Fibroblast of pulmonary artery (primary cell): ENCODE measurements around the gene SUDS3.
"Not testable (repeated sequence)": the region's sequence is repeated elsewhere in the genome, so short reads cannot be mapped to it uniquely, and the experiment has no call there.

Source experiments
- DNase-seq: peaks from one replicate; pipeline ENCODE4 v3.0.0-alpha.2; 2010; ENCODE audit warnings: low read depth
- H3K4me3 ChIP-seq: replicated peaks from 2 replicates; pipeline ENCODE4 v1.5.1; 2011; ENCODE audit warnings: low read depth, mild to moderate bottlenecking, control low read depth, low read length, moderate library complexity
- TF ChIP-seq, protein P1 (sequence below): IDR thresholded peaks from 2 replicates; pipeline ENCODE4 v1.5.1; 2011; ENCODE audit warnings: mild to moderate bottlenecking, control low read depth, low read length, inconsistent platforms; ENCODE audit errors: missing control alignments

The SUDS3 gene

DNA sequence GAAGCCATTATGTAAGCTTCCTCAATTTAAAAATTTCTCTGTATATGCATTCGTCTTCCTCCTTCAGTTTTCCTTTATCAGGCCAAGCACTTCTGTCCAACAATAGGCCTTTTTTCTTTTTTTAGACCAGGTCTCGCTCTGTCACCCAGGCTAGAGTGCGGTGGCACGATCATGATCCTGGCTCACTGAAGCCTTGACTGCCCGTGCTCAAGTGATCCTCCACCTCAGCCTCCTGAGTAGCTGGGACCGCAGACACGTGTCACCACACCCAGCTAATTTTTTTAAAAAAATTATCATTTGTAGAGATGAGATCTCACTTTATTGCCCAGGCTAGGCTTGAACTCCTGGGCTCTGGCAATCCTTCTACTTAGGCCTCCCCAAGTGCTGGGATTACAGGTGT is 29.5 kb upstream of the SUDS3 start:
- no peak for DNase-seq
- no peak overlapping the region for H3K4me3 ChIP-seq

DNA sequence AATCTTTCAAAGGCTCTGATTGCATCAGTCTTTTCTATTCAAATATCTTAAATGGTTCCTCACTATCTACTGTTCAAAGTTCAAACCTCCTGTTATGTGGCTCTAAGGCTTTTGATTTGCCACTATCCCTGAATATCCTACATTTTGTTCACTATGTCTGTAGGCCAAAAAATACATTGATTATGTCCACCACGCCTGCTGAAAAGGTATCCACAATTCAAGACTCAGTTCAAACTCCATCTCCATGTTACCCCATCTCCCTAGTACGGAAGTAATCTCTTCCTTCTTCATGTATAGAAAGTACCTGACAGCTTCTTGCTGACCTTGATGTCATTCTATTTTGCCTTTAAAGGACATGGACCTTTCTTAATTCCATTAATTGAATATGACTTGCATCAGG is 28.4 kb upstream of the SUDS3 start:
- no peak for DNase-seq
- TF ChIP-seq, protein P1, sequence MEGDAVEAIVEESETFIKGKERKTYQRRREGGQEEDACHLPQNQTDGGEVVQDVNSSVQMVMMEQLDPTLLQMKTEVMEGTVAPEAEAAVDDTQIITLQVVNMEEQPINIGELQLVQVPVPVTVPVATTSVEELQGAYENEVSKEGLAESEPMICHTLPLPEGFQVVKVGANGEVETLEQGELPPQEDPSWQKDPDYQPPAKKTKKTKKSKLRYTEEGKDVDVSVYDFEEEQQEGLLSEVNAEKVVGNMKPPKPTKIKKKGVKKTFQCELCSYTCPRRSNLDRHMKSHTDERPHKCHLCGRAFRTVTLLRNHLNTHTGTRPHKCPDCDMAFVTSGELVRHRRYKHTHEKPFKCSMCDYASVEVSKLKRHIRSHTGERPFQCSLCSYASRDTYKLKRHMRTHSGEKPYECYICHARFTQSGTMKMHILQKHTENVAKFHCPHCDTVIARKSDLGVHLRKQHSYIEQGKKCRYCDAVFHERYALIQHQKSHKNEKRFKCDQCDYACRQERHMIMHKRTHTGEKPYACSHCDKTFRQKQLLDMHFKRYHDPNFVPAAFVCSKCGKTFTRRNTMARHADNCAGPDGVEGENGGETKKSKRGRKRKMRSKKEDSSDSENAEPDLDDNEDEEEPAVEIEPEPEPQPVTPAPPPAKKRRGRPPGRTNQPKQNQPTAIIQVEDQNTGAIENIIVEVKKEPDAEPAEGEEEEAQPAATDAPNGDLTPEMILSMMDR, result no peak
- no peak overlapping the region for H3K4me3 ChIP-seq

More for the DNA sequence above, 29.5 kb upstream of the SUDS3 start:
- TF ChIP-seq, protein P1, result no peak

DNA sequence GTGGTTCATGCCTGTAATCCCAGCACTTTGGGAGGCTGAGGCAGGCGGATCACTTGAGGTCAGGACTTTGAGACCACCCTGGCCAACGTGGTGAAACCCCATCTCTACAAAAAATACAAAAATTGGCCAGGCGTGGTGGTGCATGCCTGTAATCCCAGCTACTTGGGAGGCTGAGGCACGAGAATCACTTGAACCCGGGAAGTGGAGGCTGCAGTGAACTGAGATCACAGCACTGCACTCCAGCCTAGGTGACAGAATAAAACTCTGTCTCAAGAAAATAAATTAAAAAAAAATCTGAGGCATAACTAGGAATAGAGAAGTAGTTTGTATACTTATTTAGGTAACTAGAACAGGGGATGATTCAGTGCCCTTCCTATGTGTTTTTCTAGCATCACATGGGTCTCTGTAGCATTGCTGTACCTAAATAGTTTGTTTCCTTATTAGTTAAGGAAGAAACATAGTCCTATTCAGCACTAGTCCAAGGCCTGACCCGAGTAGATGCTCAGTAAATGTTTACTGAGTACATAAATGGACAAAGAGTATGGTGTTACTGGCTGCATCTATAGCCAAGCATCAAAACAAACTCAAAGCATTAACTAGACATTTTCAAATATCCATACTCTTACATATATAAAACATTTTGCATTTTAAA is 25.3 kb upstream of the SUDS3 start:
- no peak overlapping the region for H3K4me3 ChIP-seq
- no peak for DNase-seq
- TF ChIP-seq, protein P1, result no peak

DNA sequence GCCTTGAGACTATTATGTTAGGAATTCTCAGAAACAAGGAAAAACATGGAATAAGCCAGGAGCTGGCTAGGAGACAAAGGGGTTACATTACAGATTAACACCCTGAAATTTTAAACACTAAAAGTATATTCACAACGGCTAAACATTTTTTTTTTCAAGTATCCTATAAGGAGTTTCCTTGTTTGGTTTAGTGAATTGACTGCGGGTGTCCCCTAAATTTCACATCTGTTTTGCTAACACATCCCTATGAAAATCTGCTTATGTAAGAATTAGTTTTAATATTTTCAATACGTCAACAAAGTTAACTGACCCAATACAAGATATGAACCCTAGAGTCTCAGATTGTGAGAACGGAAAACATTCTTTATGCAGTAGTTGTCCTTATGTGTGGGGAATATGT is 22.6 kb upstream of the SUDS3 start:
- TF ChIP-seq, protein P1, result no peak
- no peak overlapping the region for H3K4me3 ChIP-seq
- DNase-seq, result no peak

DNA sequence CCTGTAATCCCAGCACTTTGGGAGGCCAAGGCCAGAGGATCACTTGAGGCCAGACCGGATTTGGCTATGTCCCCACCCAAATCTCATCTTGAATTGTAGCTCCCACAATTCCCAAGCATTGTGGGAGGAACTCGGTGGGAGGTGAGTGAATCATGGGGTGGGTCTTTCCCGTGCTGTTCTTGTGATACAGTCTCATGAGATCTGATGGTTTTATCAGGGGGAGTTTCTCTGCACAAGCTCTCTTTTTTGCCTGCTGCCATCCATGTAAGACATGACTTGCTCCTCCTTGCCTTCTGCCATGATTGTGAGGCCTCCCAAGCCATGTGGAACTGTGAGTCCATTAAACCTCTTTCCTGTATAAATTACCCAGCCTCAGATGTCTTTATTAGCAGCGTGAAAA is 21.9 kb upstream of the SUDS3 start:
- not testable (repeated sequence) for DNase-seq, H3K4me3 ChIP-seq

DNA sequence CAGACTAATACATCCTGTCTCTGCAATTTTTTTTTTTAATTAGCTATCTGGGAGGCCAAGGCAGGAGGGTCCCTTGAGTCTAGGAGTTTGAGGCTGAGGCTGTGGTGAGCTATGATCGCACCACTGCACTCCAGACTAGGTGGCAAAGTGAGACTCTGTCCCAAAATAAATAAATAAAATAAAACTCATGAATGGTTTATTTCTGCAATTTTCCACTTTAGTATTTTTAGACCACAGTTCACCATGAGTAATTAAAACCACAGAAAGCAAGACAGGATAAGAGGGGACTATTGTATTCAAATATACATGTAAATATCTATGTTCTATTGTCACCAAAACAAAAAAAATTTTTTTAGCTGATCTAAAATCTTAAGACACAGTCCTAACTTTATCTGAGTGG is 21.5 kb upstream of the SUDS3 start:
- TF ChIP-seq, protein P1, result no peak
- H3K4me3 ChIP-seq, result no peak overlapping the region
- no peak for DNase-seq

DNA sequence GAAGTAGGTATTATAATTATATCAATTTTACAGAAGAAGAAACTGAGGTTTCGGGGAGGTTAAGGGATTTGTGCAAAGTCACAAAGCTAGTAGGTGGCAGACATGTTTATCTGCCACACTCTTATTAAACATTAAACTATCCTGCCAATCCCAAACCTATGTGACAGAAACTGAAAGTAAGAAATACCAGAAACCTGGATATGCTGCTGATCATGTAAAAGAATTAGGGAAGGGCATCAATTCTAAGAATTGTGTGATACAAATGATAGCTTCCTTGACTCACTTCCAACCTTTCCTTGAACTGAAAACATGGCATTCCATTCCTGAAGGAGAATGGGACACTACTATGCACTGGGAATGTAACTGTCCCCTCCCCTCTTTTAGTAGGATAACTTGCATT is 20.5 kb upstream of the SUDS3 start:
- no peak for DNase-seq
- no peak overlapping the region for H3K4me3 ChIP-seq
- TF ChIP-seq, protein P1, result no peak

DNA sequence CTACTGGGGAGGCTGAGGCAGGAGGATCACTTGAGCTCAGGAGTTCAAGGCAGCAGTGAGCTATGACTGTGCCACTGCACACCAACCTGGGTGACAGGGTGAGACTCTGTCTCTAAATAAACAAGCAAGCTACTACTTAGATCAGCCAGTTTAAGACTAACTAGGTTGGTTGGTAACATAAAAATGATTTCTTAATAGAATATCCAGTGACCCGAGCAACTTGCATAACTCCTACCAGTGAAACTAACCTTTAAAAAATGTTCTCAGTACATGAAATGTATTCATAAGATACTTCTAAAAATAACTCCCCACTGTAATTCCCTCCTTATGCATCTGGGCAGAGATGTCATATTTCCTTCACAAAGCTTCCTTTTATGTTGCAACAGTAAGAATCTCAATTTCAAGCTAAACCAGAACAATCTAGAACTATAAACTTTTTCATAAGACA is 19.5 kb upstream of the SUDS3 start:
- no peak overlapping the region for H3K4me3 ChIP-seq
- TF ChIP-seq, protein P1, result no peak
- DNase-seq, result peak; percentile 86
